Measurements from ENCODE around the gene STK16.

Gene STK16

DNA sequence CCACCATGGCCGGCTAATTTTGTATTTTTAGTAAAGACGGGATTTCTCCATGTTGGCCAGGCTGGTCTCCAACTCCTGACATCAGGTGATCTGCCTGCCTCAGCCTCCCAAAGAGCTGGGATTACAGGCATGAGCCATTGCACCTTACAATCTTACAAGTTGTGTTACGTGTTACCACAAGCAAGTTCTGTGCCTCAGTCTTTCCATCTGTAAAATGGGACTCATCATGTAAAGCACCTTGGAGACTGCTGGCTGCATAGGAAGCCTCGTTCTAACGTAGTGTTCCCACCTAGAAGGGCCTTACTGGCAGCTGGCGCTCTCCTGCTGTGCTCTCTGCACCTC lies 43.9 kb downstream of the STK16 start:
- DNase-seq (ENCODE audit: low read depth) = no peak

GRCh38 chr2:219289537-219290361 lies 44.5 kb downstream of the STK16 start:
- DNase-seq (ENCODE audit: low read depth) = peak; percentile 88

GRCh38 chr2:219290381-219291171 lies 45.3 kb downstream of the STK16 start:
- DNase-seq (ENCODE audit: low read depth) = no peak

DNA sequence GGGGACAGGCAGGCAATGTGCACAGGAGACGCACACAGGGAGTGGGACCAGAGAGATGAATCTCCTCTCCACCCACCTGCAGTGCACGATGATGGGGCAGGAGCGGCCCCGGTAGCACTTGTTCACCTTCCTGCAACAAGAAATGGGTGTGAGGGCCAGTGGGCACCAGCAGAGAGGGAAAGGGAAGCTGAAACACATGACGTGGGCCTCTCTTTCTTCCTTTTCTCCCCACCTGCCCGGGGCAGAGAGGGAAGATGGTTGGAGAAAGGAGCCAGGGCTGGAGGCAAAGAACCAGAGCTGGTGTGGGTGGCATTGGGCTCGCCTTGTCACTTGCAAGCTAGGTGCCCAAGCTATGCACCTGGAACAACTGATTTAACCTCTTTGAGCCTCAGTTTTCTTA lies 46.1 kb downstream of the STK16 start:
- no peak for DNase-seq (ENCODE audit: low read depth)

GRCh38 chr2:219291910-219292490 lies 46.7 kb downstream of the STK16 start:
- DNase-seq (ENCODE audit: low read depth) = no peak

DNA sequence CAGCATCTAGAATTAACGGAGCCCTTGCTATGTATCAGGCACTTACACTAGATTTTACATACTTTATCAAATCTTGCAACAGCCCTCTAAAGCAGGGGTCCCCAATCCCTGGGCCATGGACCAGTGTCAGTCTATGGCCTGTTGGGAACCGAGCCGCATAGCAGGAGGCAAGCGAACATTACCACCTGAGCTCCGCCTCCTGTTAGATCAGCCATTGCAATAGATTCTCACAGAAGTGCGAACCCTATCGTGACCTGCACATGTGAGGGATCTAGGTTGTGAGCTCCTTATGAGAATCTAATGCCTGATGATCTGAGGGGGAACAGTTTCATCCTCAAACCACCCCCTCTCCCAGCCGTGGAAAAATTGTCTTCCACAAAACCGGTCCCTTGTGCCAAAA lies 47.3 kb downstream of the STK16 start:
- no peak for DNase-seq (ENCODE audit: low read depth)

DNA sequence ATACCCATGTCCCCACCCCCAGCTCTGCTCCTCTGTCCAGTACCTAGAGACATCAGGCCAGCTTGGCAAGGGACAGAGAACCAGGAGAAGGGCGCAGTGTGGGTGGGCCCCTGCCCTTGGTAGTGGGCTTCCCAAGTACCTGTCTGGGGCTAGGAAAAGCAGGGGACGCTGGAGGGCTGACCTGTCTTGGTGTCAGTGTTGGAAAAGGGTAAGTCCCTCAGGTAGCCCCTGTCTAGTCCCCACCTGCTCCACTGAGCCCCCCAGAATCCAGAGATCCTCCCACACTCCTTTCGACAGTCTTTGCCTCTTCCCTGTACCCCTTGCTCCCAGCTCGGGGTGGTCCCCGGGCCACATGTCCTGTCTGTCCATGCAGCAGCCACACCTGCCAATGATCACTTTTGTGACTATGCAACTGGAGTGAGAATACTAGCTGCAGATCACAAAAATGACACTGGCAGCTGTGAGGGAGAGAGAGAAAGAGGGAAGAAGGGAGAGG lies 48.5 kb downstream of the STK16 start:
- DNase-seq (ENCODE audit: low read depth) = no peak

- peak; percentile 74 for DNase-seq (ENCODE audit: low read depth)
Observed at GRCh38 chr2:219294356-219295351, 49.4 kb downstream of the STK16 start.

DNA sequence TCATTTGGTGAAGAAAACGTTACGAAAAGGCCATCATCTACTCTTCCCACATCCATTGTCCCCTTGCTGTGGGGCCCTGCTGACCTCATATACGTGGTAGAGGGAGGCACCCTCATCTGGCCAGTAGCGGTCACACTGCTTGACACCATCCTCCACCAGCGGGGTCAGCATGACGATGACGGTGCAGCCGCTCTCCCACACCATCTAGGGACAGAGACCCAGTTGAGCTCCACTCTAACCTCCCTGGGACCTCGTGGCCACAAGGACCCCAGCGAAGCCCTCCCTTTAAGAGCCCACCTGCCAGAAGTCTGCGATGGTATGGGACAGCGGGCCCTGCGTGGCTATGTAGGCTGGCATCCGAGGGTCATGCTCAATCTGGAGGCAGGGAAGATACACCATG lies 50.9 kb downstream of the STK16 start:
- DNase-seq (ENCODE audit: low read depth) = no peak

GRCh38 chr2:219296631-219297391 lies 51.5 kb downstream of the STK16 start:
- no peak for DNase-seq (ENCODE audit: low read depth)

DNA sequence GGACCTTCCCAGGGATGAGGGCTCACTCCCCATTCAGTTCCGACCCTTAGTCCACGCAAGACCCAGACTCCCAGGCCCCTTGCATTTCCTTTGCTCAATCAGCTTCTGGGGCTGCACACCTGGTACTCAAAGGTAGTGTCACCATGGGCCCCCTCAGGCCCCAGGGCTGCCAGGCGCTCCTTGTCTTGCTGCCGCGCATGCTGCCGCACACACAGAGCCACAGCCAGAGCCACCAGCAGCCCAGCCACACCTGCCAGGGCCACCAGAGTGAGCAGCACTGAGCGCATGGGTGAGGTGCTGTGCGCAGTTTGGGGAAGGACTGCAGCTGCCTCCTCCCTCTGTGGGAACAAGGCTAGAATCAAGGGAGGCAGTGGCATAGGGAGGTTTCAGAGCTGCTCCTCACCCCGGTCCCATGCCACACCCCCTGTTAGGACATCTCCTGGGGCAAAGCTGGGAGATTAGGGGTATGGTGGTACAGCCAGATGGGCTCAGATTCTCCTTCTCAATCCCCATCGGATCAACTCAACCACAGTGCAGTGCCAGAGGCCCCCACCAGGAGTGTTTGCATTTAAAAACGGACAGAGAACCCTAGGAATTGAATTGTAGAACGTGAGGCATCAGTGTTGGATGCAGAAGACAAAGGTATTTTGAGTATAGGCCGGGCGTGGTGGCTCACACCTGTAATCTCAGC lies 52.6 kb downstream of the STK16 start:
- no peak for DNase-seq (ENCODE audit: low read depth)

DNA sequence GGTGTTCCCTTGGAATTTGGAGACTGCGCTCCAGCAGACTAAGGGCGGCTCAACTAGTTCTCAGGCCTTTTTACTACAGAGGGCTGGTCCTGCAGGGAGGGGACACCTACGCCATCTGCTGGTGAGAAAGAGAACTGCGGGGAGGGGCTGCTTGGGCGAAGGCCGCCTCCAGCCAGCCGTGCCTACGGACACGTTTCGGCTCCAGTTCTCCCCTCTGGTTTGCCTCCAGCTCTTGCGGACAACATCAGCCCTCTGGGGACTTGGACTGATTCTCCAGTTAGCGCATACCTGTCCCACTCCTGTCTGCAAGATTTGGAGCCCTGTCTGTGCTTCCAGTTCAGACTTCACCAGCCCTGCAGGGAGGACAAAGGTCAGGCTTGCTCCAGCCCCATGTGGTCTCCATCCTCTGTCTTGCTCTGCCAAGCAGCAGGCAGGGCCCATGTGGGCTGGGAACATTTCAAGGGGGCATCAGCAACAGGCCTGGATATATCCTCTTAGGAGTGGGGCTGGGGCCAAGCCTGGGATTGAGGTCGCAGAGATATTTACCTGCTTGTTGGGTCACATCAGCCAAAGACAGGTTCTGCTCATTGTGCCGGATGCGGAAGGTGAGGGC lies 53.6 kb downstream of the STK16 start:
- peak; percentile 61 for DNase-seq (ENCODE audit: low read depth)

DNA sequence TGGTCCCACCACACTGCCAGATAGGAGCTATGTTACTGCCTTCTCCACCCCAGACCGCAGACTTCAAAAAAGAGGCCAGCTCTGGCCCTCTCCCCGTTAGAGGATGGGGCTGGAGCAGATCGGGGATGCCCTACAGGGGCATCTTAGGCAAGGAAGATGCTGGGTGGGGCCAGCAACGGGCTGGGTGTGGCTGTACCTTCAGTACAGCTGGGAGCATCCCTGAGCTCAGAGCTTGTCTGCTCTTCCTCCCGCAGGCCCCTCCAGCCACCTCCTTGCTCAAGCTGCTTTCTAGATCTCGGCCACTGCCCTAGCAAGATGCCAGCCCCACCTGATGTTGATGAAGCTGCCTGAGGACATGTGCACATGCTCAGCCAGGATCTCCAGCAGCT lies 54.1 kb downstream of the STK16 start:
- no peak for DNase-seq (ENCODE audit: low read depth)
